ENCODE data around the gene NSMCE3.

DNA sequence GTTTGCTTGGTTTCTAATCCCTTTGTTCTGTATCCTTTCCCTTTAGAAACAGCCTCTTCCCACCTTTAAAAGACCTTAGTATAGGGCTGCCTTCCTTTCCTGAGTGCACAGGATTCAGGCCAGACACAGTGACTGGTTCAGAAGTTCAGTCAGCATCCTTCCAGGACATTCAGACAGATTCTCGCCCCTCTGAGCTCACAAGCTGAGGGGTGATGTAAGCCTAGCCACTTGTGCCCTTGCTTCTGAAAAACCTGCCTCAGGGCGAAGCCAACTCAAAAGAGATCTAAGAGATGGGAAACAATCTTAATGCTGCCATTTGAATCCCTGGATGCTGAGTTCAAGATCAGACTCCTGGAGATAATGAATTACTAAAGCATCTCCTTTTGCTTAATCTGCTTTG lies 6.7 kb upstream of the NSMCE3 start:
- TF ChIP-seq, protein P1, sequence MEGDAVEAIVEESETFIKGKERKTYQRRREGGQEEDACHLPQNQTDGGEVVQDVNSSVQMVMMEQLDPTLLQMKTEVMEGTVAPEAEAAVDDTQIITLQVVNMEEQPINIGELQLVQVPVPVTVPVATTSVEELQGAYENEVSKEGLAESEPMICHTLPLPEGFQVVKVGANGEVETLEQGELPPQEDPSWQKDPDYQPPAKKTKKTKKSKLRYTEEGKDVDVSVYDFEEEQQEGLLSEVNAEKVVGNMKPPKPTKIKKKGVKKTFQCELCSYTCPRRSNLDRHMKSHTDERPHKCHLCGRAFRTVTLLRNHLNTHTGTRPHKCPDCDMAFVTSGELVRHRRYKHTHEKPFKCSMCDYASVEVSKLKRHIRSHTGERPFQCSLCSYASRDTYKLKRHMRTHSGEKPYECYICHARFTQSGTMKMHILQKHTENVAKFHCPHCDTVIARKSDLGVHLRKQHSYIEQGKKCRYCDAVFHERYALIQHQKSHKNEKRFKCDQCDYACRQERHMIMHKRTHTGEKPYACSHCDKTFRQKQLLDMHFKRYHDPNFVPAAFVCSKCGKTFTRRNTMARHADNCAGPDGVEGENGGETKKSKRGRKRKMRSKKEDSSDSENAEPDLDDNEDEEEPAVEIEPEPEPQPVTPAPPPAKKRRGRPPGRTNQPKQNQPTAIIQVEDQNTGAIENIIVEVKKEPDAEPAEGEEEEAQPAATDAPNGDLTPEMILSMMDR (IDR thresholded peaks at IDR 0.05; ENCODE audit: low read length) = no peak
- no peak for TF ChIP-seq EZH2phosphoT487 (IDR thresholded peaks at IDR 0.05; ENCODE audit: low read length)
